Right atrium auricular region (tissue), 2 donors: ENCODE measurements around the gene LUC7L3. TPM values are rescaled to one million over a fixed set of nuclear protein-coding genes. Genes with fewer than 3 reads are reported as not detected.

ENCODE experiments used
- DNase-seq: peaks from one replicate; pipeline ENCODE4 v3.0.0-alpha.2; 2019; ENCODE audit warnings: low spot score
- H3K27ac ChIP-seq, 2 donors: fragments of 200-600 bp; sonication (generic); 1 replicate in 1 of 2; 2 replicates in 1 of 2; pipeline ENCODE4 v1.5.1; 2016 to 2019
- H3K27me3 ChIP-seq, 2 donors: fragments of 200-600 bp; sonication (generic); one replicate each; pipeline versions ENCODE4 v1.5.1 to v1.6.0; 2017 to 2019
- H3K36me3 ChIP-seq: fragments of 200-600 bp; sonication (generic); one replicate; pipeline ENCODE4 v1.5.1; 2016
- H3K4me1 ChIP-seq, 2 donors: fragments of 200-600 bp; sonication (generic); one replicate each; pipeline versions ENCODE4 v1.5.1 to v1.6.0; 2017 to 2019
- H3K4me3 ChIP-seq, 2 donors: fragments of 200-600 bp; sonication (generic); 1 replicate in 1 of 2; 2 replicates in 1 of 2; pipeline ENCODE4 v1.5.1; 2017 to 2019; ENCODE audit warnings: mild to moderate bottlenecking in 1 of 2, moderate library complexity in 1 of 2
- H3K9me3 ChIP-seq, 2 donors: fragments of 200-600 bp; sonication (generic); one replicate each; pipeline ENCODE4 v1.5.1; 2019
- CTCF ChIP-seq, 2 donors: fragments of 200-600 bp; sonication (generic); IDR thresholded peaks; one replicate each; pipeline ENCODE4 v1.5.1; 2019; ENCODE audit warnings: antibody characterized with exemption in 2 of 2
- total RNA-seq, 2 donors: library from RNA; depleted of rRNA; stranded (reverse); fragments of >200 nt; gene quantifications; one replicate each; pipeline ENCODE4 v1.1.0, GENCODE V29; 2016

Gene LUC7L3
- total RNA-seq, 2 donors from 2014 or later = 19.6 to 31.3 TPM

DNA sequence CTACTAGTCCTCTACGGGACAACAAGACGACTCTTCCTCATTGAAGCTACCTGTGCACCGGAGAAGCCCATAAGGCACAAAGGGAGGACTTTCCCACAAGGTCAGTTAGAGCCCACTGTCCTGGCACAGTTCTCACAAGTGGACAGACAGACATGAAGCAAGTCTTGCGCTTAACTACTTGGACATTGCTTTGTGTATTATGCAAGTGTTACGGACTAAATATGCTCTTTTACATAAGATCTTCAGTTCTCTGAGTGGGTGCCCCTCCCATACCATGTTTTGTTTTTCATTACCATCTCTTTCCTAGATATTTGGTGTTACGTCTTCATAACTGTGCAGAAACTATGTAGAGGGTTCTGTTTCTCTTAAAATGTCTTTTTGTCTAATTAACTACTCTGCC lies 29.8 kb downstream of the LUC7L3 start:
- no peak for DNase-seq
- TF ChIP-seq CTCF (IDR thresholded peaks at IDR 0.05) = no peak
- Histone ChIP-seq H3K4me3 (no peak overlapping the region), H3K27me3 (no peaks in the 10 kb centered on the region), H3K27ac (no peak overlapping the region), H3K9me3 (no peaks in the 10 kb centered on the region), H3K36me3 (peaks cover 97% of the 10 kb centered on the region), H3K4me1 (no peaks in the 10 kb centered on the region)

DNA sequence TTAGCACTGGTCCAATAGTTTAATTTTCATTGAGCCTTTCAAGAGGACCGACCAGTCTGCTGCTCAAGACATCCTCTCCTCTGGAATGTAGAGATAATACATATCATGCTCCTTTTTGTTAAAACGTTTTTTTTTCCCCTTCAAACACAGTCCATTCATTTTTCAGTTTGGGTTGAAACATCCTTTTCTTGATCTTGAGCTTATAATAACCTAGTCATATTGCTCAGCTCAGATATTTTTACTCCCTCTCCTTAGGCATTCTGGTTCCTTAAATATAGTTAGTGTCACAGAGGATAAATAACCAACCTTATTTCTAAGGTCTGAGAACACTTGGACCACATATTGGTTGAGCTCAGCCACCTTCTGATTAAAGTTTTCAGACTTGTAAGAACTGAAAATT lies 35.1 kb downstream of the LUC7L3 start:
- H3K4me1 ChIP-seq = no peaks in the 10 kb centered on the region
- no peak for TF ChIP-seq CTCF (IDR thresholded peaks at IDR 0.05)
- H3K27me3 ChIP-seq = no peaks in the 10 kb centered on the region
- no peaks in the 10 kb centered on the region for H3K9me3 ChIP-seq
- peaks cover 47% of the 10 kb centered on the region for H3K36me3 ChIP-seq
- no peak for DNase-seq
- H3K27ac ChIP-seq = no peak overlapping the region
- no peak overlapping the region for H3K4me3 ChIP-seq

- no peak overlapping the region for H3K4me3 ChIP-seq
- no peaks in the 10 kb centered on the region for H3K9me3 ChIP-seq
- no peak overlapping the region for H3K27ac ChIP-seq
- peaks cover 10% of the 10 kb centered on the region for H3K36me3 ChIP-seq
- no peaks in the 10 kb centered on the region for H3K4me1 ChIP-seq
- no peak for DNase-seq
- no peaks in the 10 kb centered on the region for H3K27me3 ChIP-seq
- TF ChIP-seq CTCF (IDR thresholded peaks at IDR 0.05) = no peak
Measured at GRCh38 chr17:50758524-50758923, 39.1 kb downstream of the LUC7L3 start.

- Histone ChIP-seq H3K4me1 (no peaks in the 10 kb centered on the region), H3K9me3 (no peaks in the 10 kb centered on the region), H3K36me3 (peaks cover 4% of the 10 kb centered on the region), H3K27me3 (no peaks in the 10 kb centered on the region), H3K27ac (no peak overlapping the region), H3K4me3 (no peak overlapping the region)
- no peak for DNase-seq
- no peak for TF ChIP-seq CTCF (IDR thresholded peaks at IDR 0.05)
Measured at GRCh38 chr17:50758989-50759544, 39.7 kb downstream of the LUC7L3 start.

GRCh38 chr17:50762177-50762576 lies 42.8 kb downstream of the LUC7L3 start:
- Histone ChIP-seq H3K9me3 (no peaks in the 10 kb centered on the region), H3K4me3 (no peak overlapping the region), H3K27me3 (no peaks in the 10 kb centered on the region), H3K27ac (no peak overlapping the region), H3K4me1 (no peaks in the 10 kb centered on the region), H3K36me3 (no peaks in the 10 kb centered on the region)
- TF ChIP-seq CTCF (IDR thresholded peaks at IDR 0.05) = no peak
- DNase-seq = no peak
